ENCODE data around the gene EEF2KMT. TPM values are rescaled to one million over a fixed set of nuclear protein-coding genes. Genes with fewer than 3 reads are reported as not detected.

The EEF2KMT gene
- total and polyA plus RNA-seq, 2 of the 13 experiments (the other 11 are each of a cell fraction or from before 2014, with no cell fraction given) = 10.7 to 26.9 TPM

DNA sequence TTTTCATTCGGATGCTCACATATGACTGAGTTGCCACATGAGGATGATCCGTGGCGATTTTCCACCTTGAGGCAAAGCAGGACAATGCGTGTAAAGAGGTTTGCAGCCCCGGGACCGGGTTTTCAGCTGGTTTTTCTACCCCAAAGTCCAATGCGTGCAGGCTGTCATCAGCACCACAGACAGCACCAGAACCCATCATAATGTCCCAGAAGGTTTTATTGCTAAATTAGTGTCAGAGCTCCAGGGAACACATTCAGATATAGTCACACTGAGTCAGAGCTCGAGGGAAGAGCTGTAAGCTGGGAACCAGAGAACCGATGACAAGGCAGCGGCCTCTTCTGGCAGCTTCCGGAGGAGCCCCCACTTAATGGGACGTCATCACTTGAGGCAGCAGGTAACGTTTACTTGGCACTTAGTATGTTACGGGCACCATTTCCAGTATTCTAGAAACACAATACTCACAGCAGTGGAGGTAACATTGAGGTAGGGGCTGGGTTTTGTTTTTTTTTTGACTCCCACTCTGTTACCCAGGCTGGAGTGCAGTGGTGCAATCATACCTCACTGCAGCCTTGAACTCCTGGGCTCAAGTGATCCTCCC, 54.9 kb downstream of the EEF2KMT start (continued):
- TF ChIP-seq, protein P1, sequence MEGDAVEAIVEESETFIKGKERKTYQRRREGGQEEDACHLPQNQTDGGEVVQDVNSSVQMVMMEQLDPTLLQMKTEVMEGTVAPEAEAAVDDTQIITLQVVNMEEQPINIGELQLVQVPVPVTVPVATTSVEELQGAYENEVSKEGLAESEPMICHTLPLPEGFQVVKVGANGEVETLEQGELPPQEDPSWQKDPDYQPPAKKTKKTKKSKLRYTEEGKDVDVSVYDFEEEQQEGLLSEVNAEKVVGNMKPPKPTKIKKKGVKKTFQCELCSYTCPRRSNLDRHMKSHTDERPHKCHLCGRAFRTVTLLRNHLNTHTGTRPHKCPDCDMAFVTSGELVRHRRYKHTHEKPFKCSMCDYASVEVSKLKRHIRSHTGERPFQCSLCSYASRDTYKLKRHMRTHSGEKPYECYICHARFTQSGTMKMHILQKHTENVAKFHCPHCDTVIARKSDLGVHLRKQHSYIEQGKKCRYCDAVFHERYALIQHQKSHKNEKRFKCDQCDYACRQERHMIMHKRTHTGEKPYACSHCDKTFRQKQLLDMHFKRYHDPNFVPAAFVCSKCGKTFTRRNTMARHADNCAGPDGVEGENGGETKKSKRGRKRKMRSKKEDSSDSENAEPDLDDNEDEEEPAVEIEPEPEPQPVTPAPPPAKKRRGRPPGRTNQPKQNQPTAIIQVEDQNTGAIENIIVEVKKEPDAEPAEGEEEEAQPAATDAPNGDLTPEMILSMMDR (CRISPR knock-in tag; IDR thresholded peaks at IDR 0.05) = peak; percentile 90
- no peak for TF ChIP-seq MXD4 (CRISPR knock-in tag; IDR thresholded peaks at IDR 0.05)
- TF ChIP-seq, protein P2, sequence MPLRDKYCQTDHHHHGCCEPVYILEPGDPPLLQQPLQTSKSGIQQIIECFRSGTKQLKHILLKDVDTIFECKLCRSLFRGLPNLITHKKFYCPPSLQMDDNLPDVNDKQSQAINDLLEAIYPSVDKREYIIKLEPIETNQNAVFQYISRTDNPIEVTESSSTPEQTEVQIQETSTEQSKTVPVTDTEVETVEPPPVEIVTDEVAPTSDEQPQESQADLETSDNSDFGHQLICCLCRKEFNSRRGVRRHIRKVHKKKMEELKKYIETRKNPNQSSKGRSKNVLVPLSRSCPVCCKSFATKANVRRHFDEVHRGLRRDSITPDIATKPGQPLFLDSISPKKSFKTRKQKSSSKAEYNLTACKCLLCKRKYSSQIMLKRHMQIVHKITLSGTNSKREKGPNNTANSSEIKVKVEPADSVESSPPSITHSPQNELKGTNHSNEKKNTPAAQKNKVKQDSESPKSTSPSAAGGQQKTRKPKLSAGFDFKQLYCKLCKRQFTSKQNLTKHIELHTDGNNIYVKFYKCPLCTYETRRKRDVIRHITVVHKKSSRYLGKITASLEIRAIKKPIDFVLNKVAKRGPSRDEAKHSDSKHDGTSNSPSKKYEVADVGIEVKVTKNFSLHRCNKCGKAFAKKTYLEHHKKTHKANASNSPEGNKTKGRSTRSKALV (CRISPR knock-in tag; IDR thresholded peaks at IDR 0.05) = no peak
- TF ChIP-seq, protein P3, sequence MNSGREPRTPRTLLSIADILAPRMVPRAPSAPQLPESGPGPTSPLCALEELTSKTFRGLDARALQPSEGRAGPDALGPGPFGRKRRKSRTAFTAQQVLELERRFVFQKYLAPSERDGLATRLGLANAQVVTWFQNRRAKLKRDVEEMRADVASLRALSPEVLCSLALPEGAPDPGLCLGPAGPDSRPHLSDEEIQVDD (CRISPR knock-in tag; IDR thresholded peaks at IDR 0.05; ENCODE audit: borderline replicate concordance) = 0 out of 2 replicates have a peak, but pooled peaks have one; percentile 49
- TF ChIP-seq ZNF496 (CRISPR knock-in tag; IDR thresholded peaks at IDR 0.05; ENCODE audit: insufficient replicate concordance) = no peak
- peak; percentile 81; the same call in 1 of the 2 replicates for TF ChIP-seq ETV5 (CRISPR knock-in tag; IDR thresholded peaks at IDR 0.05; ENCODE audit: borderline replicate concordance)
- TF ChIP-seq MAFK (conservative IDR thresholded peaks at IDR 0.05 in 1 of 2, IDR thresholded peaks at IDR 0.05 in 1 of 2; ENCODE audit: low read length in 2 of 2) = 0 out of 4 replicates have a peak, but pooled peaks of 1 of the 2 experiments have one; percentile 0
- TF ChIP-seq FOSL2 (CRISPR knock-in tag; IDR thresholded peaks at IDR 0.05) = peak; percentile 42
- no peak; the same call in 1 of the 2 replicates for TF ChIP-seq MTF2 (CRISPR knock-in tag; IDR thresholded peaks at IDR 0.05; ENCODE audit: borderline replicate concordance)
- no peak for TF ChIP-seq POLR2AphosphoS5 (IDR thresholded peaks at IDR 0.05; ENCODE audit: low read depth, low read length)
- 0 out of 2 replicates have a peak, but pooled peaks have one; percentile 18 for TF ChIP-seq ZNF34 (CRISPR knock-in tag; IDR thresholded peaks at IDR 0.05; ENCODE audit: borderline replicate concordance)
- TF ChIP-seq, protein P4, sequence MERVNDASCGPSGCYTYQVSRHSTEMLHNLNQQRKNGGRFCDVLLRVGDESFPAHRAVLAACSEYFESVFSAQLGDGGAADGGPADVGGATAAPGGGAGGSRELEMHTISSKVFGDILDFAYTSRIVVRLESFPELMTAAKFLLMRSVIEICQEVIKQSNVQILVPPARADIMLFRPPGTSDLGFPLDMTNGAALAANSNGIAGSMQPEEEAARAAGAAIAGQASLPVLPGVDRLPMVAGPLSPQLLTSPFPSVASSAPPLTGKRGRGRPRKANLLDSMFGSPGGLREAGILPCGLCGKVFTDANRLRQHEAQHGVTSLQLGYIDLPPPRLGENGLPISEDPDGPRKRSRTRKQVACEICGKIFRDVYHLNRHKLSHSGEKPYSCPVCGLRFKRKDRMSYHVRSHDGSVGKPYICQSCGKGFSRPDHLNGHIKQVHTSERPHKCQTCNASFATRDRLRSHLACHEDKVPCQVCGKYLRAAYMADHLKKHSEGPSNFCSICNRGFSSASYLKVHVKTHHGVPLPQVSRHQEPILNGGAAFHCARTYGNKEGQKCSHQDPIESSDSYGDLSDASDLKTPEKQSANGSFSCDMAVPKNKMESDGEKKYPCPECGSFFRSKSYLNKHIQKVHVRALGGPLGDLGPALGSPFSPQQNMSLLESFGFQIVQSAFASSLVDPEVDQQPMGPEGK (CRISPR knock-in tag; IDR thresholded peaks at IDR 0.05) = peak; percentile 52; the same call in 1 of the 2 replicates
- TF ChIP-seq REPIN1 (CRISPR knock-in tag; IDR thresholded peaks at IDR 0.05; ENCODE audit: borderline replicate concordance, low read depth) = 0 out of 2 replicates have a peak, but pooled peaks have one; percentile 11
- 0 out of 2 replicates have a peak, but pooled peaks have one; percentile 39 for TF ChIP-seq MIER2 (CRISPR knock-in tag; IDR thresholded peaks at IDR 0.05)
- no peak for TF ChIP-seq ZNF703 (CRISPR knock-in tag; IDR thresholded peaks at IDR 0.05; ENCODE audit: borderline replicate concordance)
- TF ChIP-seq DMAP1 (CRISPR knock-in tag; IDR thresholded peaks at IDR 0.05) = no peak
- TF ChIP-seq LCORL (IDR thresholded peaks at IDR 0.05) = no peak
- peak; percentile 29; the same call in 1 of the 2 replicates for TF ChIP-seq LCORL (CRISPR knock-in tag; IDR thresholded peaks at IDR 0.05)
- TF ChIP-seq BRD4 (CRISPR knock-in tag; IDR thresholded peaks at IDR 0.05) = 0 out of 2 replicates have a peak, but pooled peaks have one; percentile 43
- 0 out of 2 replicates have a peak, but pooled peaks have one; percentile 28 for TF ChIP-seq ZBTB7B (CRISPR knock-in tag; IDR thresholded peaks at IDR 0.05)
- peak; percentile 72; the same call in 1 of the 2 replicates for TF ChIP-seq ZNF263 (CRISPR knock-in tag; IDR thresholded peaks at IDR 0.05)
